ENCODE measurements around the gene TRIM33. TPM values are rescaled to one million over a fixed set of nuclear protein-coding genes. Genes with fewer than 3 reads are reported as not detected.

The TRIM33 gene
- total RNA-seq, 1 donor from 2014 or later: 52.8 TPM

DNA sequence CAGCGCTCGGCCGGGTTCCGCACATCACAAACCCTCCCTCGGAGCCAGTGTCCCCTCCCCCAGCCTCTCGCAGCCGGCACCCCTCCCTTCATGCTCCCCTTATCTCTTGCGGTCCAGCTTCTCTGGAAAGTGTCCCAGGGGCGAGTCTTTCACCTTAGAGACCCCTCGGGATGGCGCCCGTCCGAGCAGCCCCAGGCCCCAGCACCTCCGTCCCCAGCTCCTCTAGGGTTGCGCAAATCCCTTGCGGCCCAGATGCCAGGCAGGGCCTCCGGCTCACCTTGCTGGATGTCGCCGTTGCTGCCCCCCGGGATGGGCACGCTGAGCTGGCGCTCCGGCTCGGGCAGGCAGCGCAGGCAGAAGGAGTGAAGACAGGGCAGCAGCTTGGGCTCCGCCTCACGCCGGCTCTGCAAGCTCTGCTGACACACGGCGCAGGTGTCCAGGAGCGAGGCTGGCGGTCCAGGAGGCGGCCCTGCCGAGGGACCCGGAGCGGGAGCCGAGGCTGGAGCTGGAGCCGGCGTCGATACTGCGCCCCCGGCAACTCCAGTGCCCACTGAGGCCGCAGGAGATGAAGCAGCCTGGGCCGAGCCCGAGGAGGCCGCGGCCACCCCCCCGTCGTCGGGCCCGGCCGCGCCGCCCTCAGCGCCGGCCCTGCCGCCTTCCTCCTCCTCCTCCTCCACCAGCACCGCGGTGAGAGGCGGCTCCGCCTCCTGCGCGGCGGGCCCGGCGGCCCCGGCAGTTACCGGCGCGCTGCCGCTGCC lies 550 bp downstream of the TRIM33 start:
- Mint-ChIP-seq H3K27me3 (ENCODE audit: low read depth) (peaks cover 18% of the 10 kb centered on the region), H3K4me1 (peaks cover 47% of the 10 kb centered on the region), H3K27ac (ENCODE audit: unreplicated experiment) (peak overlapping the region; percentile 79), H3K36me3 (ENCODE audit: low read depth) (peaks cover 2% of the 10 kb centered on the region), H3K9me3 (no peaks in the 10 kb centered on the region), H3K4me3 (peak overlapping the region; percentile 96)
- TF ChIP-seq, protein P1, sequence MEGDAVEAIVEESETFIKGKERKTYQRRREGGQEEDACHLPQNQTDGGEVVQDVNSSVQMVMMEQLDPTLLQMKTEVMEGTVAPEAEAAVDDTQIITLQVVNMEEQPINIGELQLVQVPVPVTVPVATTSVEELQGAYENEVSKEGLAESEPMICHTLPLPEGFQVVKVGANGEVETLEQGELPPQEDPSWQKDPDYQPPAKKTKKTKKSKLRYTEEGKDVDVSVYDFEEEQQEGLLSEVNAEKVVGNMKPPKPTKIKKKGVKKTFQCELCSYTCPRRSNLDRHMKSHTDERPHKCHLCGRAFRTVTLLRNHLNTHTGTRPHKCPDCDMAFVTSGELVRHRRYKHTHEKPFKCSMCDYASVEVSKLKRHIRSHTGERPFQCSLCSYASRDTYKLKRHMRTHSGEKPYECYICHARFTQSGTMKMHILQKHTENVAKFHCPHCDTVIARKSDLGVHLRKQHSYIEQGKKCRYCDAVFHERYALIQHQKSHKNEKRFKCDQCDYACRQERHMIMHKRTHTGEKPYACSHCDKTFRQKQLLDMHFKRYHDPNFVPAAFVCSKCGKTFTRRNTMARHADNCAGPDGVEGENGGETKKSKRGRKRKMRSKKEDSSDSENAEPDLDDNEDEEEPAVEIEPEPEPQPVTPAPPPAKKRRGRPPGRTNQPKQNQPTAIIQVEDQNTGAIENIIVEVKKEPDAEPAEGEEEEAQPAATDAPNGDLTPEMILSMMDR (conservative IDR thresholded peaks at IDR 0.05): no peak
- DNase-seq (ENCODE audit: low read depth, low spot score): peak; percentile 6

DNA sequence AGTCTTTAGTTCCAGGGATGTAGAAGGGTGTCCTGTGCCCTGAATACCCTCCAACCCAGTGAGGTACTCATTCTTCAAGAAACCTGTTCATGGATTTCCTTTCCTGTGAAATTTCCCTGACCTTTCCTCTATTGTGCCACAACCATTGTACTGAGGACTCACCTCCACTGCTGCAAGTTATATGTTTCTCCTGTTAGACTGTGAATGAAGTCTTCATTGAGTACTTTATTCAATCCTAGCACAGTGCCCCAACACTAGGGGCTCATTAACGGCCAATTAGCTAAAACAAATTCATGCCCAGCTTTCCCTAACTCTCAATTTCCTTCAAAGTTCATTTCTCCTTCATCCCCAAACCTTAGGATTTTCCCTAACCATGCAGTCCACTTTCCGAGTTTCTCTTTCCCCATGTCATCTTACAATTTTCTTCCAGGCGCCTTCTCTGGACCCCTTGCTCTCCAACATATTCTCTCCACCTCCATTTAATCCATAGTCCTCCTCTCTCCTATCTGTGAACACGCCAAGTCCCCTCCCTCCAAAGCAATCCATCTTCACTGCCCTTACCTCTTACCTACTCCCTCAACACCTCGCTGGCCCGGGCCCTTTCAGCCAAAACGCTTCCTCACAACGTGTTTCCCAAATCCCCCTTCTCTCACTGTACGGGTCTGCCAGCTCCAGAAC lies 1.3 kb downstream of the TRIM33 start:
- peaks cover 5% of the 10 kb centered on the region for H3K36me3 Mint-ChIP-seq (ENCODE audit: low read depth)
- peaks cover 51% of the 10 kb centered on the region for H3K4me1 Mint-ChIP-seq
- DNase-seq (ENCODE audit: low read depth, low spot score): no peak
- TF ChIP-seq, protein P1 (conservative IDR thresholded peaks at IDR 0.05): no peak
- H3K4me3 Mint-ChIP-seq: peak overlapping the region; percentile 96
- H3K27ac Mint-ChIP-seq (ENCODE audit: unreplicated experiment): peak overlapping the region; percentile 79
- no peaks in the 10 kb centered on the region for H3K9me3 Mint-ChIP-seq
- H3K27me3 Mint-ChIP-seq (ENCODE audit: low read depth): peaks cover 17% of the 10 kb centered on the region

DNA sequence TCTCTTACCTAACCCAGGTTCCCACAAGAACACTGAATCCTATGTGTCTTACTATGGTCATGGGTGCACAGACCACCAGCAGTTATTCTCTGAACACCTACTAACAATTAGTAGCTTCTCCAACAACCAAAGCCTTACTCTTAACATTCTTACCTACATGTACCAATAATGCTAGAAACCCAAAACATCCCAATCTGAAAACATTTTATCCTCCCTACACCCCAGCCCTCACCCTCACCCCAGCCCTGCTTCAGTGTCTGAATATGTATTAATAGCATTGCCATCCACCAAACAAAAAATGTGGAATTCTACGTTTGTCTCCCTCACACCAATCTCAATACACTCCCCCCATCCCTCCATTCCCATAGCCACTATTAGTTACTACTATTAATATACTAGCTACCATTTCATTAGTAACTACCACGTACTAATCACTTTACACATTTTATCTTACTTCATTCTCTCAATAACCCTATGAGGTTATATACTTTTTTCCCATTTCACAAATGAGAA lies 2.6 kb downstream of the TRIM33 start:
- TF ChIP-seq, protein P1 (conservative IDR thresholded peaks at IDR 0.05): no peak
- peaks cover 5% of the 10 kb centered on the region for H3K36me3 Mint-ChIP-seq (ENCODE audit: low read depth)
- H3K4me1 Mint-ChIP-seq: peaks cover 62% of the 10 kb centered on the region
- no peak for DNase-seq (ENCODE audit: low read depth, low spot score)
- H3K27me3 Mint-ChIP-seq (ENCODE audit: low read depth): peaks cover 9% of the 10 kb centered on the region
- H3K27ac Mint-ChIP-seq (ENCODE audit: unreplicated experiment): no peak overlapping the region
- H3K9me3 Mint-ChIP-seq: no peaks in the 10 kb centered on the region
- peak overlapping the region; percentile 96 for H3K4me3 Mint-ChIP-seq

DNA sequence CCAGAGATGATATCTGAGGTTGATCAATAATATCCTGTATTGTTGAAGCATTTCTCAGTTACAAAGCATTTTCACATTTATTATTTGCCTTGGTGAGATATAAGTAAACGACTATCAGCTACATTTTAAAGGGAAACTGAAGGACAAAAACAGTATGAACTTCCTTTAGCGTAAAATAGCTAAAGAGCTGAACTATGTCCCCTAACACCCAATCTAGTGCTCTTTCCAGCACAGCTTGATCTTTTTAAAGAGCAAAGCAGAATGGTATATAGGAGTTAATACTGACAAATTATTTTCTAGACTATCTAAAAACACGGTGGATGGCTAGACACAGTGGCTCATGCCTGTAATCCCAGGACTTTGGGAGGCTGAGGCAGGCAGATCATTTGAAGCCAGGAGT lies 3.5 kb downstream of the TRIM33 start:
- TF ChIP-seq, protein P1 (conservative IDR thresholded peaks at IDR 0.05): no peak
- H3K27ac Mint-ChIP-seq (ENCODE audit: unreplicated experiment): no peak overlapping the region
- peaks cover 5% of the 10 kb centered on the region for H3K36me3 Mint-ChIP-seq (ENCODE audit: low read depth)
- peaks cover 5% of the 10 kb centered on the region for H3K27me3 Mint-ChIP-seq (ENCODE audit: low read depth)
- H3K4me3 Mint-ChIP-seq: peak overlapping the region; percentile 85
- H3K4me1 Mint-ChIP-seq: peaks cover 63% of the 10 kb centered on the region
- H3K9me3 Mint-ChIP-seq: no peaks in the 10 kb centered on the region
- DNase-seq (ENCODE audit: low read depth, low spot score): no peak

DNA sequence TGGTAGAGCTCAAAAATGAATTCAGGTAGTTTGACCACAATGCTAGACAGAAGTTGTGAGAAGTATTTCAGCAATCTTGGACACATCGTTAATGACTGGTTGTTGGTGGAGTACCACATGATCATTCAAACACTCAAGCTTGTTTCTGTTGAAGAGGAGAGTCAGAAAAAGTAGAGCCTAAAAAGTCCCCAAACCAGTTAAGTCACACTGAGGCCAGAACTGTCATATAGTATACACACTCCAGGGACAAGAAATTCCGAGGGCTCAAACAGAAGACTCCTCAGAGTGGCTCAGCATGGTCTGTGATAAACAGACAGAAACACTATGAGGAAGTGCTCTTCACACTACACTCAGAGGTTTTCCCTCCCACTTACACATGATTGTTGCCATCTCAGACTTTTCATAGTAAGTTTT lies 5.8 kb downstream of the TRIM33 start:
- TF ChIP-seq, protein P1 (conservative IDR thresholded peaks at IDR 0.05): no peak
- peaks cover 70% of the 10 kb centered on the region for H3K4me1 Mint-ChIP-seq
- no peak overlapping the region for H3K4me3 Mint-ChIP-seq
- no peak for DNase-seq (ENCODE audit: low read depth, low spot score)
- no peak overlapping the region for H3K27ac Mint-ChIP-seq (ENCODE audit: unreplicated experiment)
- no peaks in the 10 kb centered on the region for H3K27me3 Mint-ChIP-seq (ENCODE audit: low read depth)
- no peaks in the 10 kb centered on the region for H3K9me3 Mint-ChIP-seq
- H3K36me3 Mint-ChIP-seq (ENCODE audit: low read depth): peaks cover 5% of the 10 kb centered on the region

Measured in neural crest cell (in vitro differentiated cells).